Hepatocyte (in vitro differentiated cells): ENCODE data around the gene GAA. TPM values are rescaled to one million over a fixed set of nuclear protein-coding genes. Genes with fewer than 3 reads are reported as not detected.

Experiments
- DNase-seq: peaks from one replicate; pipeline ENCODE4 v3.0.0-alpha.2; 2016; ENCODE audit warnings: low spot score
- H2AFZ ChIP-seq: fragments of 200-600 bp; sonication (generic); 2 replicates; pipeline ENCODE4 v1.6.0; 2016; ENCODE audit warnings: antibody characterized with exemption, mild to moderate bottlenecking
- H3K27ac ChIP-seq: fragments of 200-600 bp; sonication (generic); 2 replicates; pipeline ENCODE4 v1.5.1; 2016; ENCODE audit warnings: mild to moderate bottlenecking
- H3K27me3 ChIP-seq: fragments of 200-600 bp; sonication (generic); 2 replicates; pipeline ENCODE4 v1.6.1; 2016
- H3K36me3 ChIP-seq: fragments of 200-600 bp; sonication (generic); replicated peaks from 2 replicates; pipeline ENCODE4 v1.5.1; 2016; ENCODE audit warnings: low read depth; ENCODE audit not compliant: insufficient read depth
- H3K4me1 ChIP-seq: fragments of 200-600 bp; sonication (generic); 2 replicates; pipeline ENCODE4 v1.5.1; 2016; ENCODE audit warnings: mild to moderate bottlenecking, moderate library complexity; ENCODE audit not compliant: insufficient read depth
- H3K4me2 ChIP-seq: fragments of 200-600 bp; sonication (generic); 2 replicates; pipeline ENCODE4 v1.6.0; 2016
- H3K4me3 ChIP-seq: fragments of 200-600 bp; sonication (generic); 2 replicates; pipeline ENCODE4 v1.5.1; 2016; ENCODE audit warnings: mild to moderate bottlenecking
- H3K79me2 ChIP-seq: fragments of 200-600 bp; sonication (generic); 2 replicates; pipeline ENCODE4 v1.6.0; 2017; ENCODE audit warnings: mild to moderate bottlenecking
- H3K9me2 ChIP-seq: fragments of 200-600 bp; sonication (generic); replicated peaks from 2 replicates; pipeline ENCODE4 v1.6.0; 2017; ENCODE audit warnings: mild to moderate bottlenecking; ENCODE audit not compliant: insufficient read depth
- H3K9me3 ChIP-seq: fragments of 200-600 bp; sonication (generic); 2 replicates; pipeline ENCODE4 v1.5.1; 2016; ENCODE audit warnings: low read depth, mild to moderate bottlenecking
- H4K20me1 ChIP-seq: fragments of 200-600 bp; sonication (generic); 2 replicates; pipeline ENCODE4 v1.6.0; 2016; ENCODE audit warnings: mild to moderate bottlenecking; ENCODE audit not compliant: insufficient read depth, poor library complexity, severe bottlenecking
- CTCF ChIP-seq: fragments of 200-600 bp; sonication (generic); IDR thresholded peaks from 2 replicates; pipeline ENCODE4 v1.5.1; 2016; ENCODE audit warnings: antibody characterized with exemption, mild to moderate bottlenecking; ENCODE audit not compliant: poor library complexity
- EZH2 ChIP-seq: fragments of 200-600 bp; sonication (generic); IDR thresholded peaks from 2 replicates; pipeline ENCODE4 v1.6.1; 2016; ENCODE audit warnings: antibody characterized with exemption, mild to moderate bottlenecking, borderline replicate concordance
- EZH2phosphoT487 ChIP-seq: fragments of 200-600 bp; sonication (generic); IDR thresholded peaks from one replicate; pipeline ENCODE4 v1.6.1; 2018; ENCODE audit warnings: antibody characterized with exemption, mild to moderate bottlenecking, low read depth, moderate library complexity; ENCODE audit not compliant: unreplicated experiment, severe bottlenecking
- WGBS: methylation state at CpG from one replicate; pipeline ENCODE4 v1.1.6; 2016; ENCODE audit warnings: low lambda C conversion rate; ENCODE audit errors: missing lambda C conversion rate; 5-methylcytosine and 5-hydroxymethylcytosine counted together
- polyA plus RNA-seq: library from polyadenylated mRNA; unstranded; fragments of >200 nt; fragmentation: Nextera tagmentation; extraction: Ambion mirVana; gene quantifications from 2 replicates; pipeline ENCODE4 v1.2.1, GENCODE V29; 2016
- total RNA-seq: library from RNA; depleted of rRNA; stranded (reverse); fragments of >200 nt; gene quantifications from 2 replicates; pipeline ENCODE4 v1.2.3, GENCODE V29; 2014

The GAA gene
- total and polyA plus RNA-seq, 2 experiments from 2014 or later, result 37.1 to 43.1 TPM

GRCh38 chr17:80103449-80104085 lies 2.2 kb downstream of the GAA start:
- no peak overlapping the region for H3K4me2 ChIP-seq
- WGBS, result 95% methylated on average over 19 of the region's 19 CpGs
- TF ChIP-seq EZH2phosphoT487, result no peak

GRCh38 chr17:80104321-80104955 lies 3.1 kb downstream of the GAA start:
- no peaks in the 10 kb centered on the region for H3K79me2 ChIP-seq
- H3K4me3 ChIP-seq, result no peak overlapping the region
- WGBS, result 65% methylated on average over 26 of the region's 26 CpGs
- H3K4me1 ChIP-seq, result peaks cover 7% of the 10 kb centered on the region
- H4K20me1 ChIP-seq, result no peaks in the 10 kb centered on the region
- H3K27ac ChIP-seq, result no peak overlapping the region
- no peak overlapping the region for H2AFZ ChIP-seq
- no peaks in the 10 kb centered on the region for H3K27me3 ChIP-seq
- H3K4me2 ChIP-seq, result no peak overlapping the region
- H3K36me3 ChIP-seq, result no peaks in the 10 kb centered on the region
- TF ChIP-seq CTCF, result no peak
- no peak for TF ChIP-seq EZH2phosphoT487
- no peak for TF ChIP-seq EZH2
- no peaks in the 10 kb centered on the region for H3K9me2 ChIP-seq
- no peak for DNase-seq
- H3K9me3 ChIP-seq, result no peaks in the 10 kb centered on the region

More at GRCh38 chr17:80103449-80104085, 2.2 kb downstream of the GAA start:
- Histone ChIP-seq H3K4me1 (peaks cover 7% of the 10 kb centered on the region), H3K27ac (no peak overlapping the region), H4K20me1 (no peaks in the 10 kb centered on the region), H3K27me3 (no peaks in the 10 kb centered on the region), H3K79me2 (no peaks in the 10 kb centered on the region), H3K9me2 (no peaks in the 10 kb centered on the region), H3K36me3 (no peaks in the 10 kb centered on the region), H3K9me3 (no peaks in the 10 kb centered on the region), H3K4me3 (no peak overlapping the region), H2AFZ (no peak overlapping the region)
- DNase-seq, result no peak

- 96% methylated on average over 13 of the region's 18 CpGs for WGBS
- Histone ChIP-seq H3K4me1 (peaks cover 7% of the 10 kb centered on the region), H4K20me1 (no peaks in the 10 kb centered on the region), H3K4me2 (no peak overlapping the region), H3K9me3 (no peaks in the 10 kb centered on the region), H2AFZ (no peak overlapping the region), H3K4me3 (no peak overlapping the region), H3K27me3 (no peaks in the 10 kb centered on the region), H3K9me2 (no peaks in the 10 kb centered on the region), H3K36me3 (no peaks in the 10 kb centered on the region), H3K27ac (no peak overlapping the region), H3K79me2 (no peaks in the 10 kb centered on the region)
- no peak for DNase-seq
- no peak for TF ChIP-seq CTCF
- TF ChIP-seq EZH2, result no peak
- no peak for TF ChIP-seq EZH2phosphoT487
Observed at GRCh38 chr17:80104956-80105375, 3.6 kb downstream of the GAA start.

- Histone ChIP-seq H3K9me3 (no peaks in the 10 kb centered on the region), H4K20me1 (no peaks in the 10 kb centered on the region), H3K4me1 (peaks cover 7% of the 10 kb centered on the region), H2AFZ (no peak overlapping the region), H3K4me3 (no peak overlapping the region), H3K27ac (no peak overlapping the region), H3K9me2 (no peaks in the 10 kb centered on the region), H3K79me2 (no peaks in the 10 kb centered on the region), H3K27me3 (no peaks in the 10 kb centered on the region), H3K36me3 (no peaks in the 10 kb centered on the region), H3K4me2 (no peak overlapping the region)
- WGBS, result 84% methylated on average over 29 of the region's 29 CpGs
- DNase-seq, result no peak
- TF ChIP-seq EZH2 (no peak), EZH2phosphoT487 (no peak), CTCF (no peak)
Observed at GRCh38 chr17:80105762-80106161, 4.4 kb downstream of the GAA start.
